SK-N-SH (cell line): ENCODE data around the gene ATP8B1.

Experiments
- EP300 ChIP-seq, 2 experiments: IDR thresholded peaks; 2 replicates each; pipeline versions ENCODE4 v1.4.0 to v1.6.1; 2012; ENCODE audit warnings: borderline replicate concordance in 1 of 2, low read depth in 1 of 2, low read length in 1 of 2
- FOXM1 ChIP-seq: IDR thresholded peaks from 2 replicates; pipeline ENCODE4 v1.4.0; 2012; ENCODE audit warnings: low read depth, mild to moderate bottlenecking
- JUND ChIP-seq: IDR thresholded peaks from 2 replicates; pipeline ENCODE4 v1.4.0; 2012
- POLR2AphosphoS5 ChIP-seq: IDR thresholded peaks from 2 replicates; pipeline ENCODE4 v1.6.1; 2012; ENCODE audit warnings: low read depth, low read length
- RAD21 ChIP-seq: IDR thresholded peaks from 2 replicates; pipeline ENCODE4 v1.6.1; 2012; ENCODE audit warnings: mild to moderate bottlenecking, low read length
- RCOR1 ChIP-seq: fragments of 150-350 bp; IDR thresholded peaks from 2 replicates; pipeline ENCODE4 v1.6.1; 2017; ENCODE audit warnings: antibody characterized with exemption, low read length
- SMC3 ChIP-seq: IDR thresholded peaks from 2 replicates; pipeline ENCODE4 v1.6.1; 2012; ENCODE audit warnings: low read depth, low read length, improper control_type of control experiment
- TF ChIP-seq, protein P1 (sequence below): fragments of 200-600 bp; sonication (generic); IDR thresholded peaks from 2 replicates; pipeline ENCODE4 v1.6.1; 2017; ENCODE audit warnings: antibody characterized with exemption, mild to moderate bottlenecking, moderate library complexity

DNA sequence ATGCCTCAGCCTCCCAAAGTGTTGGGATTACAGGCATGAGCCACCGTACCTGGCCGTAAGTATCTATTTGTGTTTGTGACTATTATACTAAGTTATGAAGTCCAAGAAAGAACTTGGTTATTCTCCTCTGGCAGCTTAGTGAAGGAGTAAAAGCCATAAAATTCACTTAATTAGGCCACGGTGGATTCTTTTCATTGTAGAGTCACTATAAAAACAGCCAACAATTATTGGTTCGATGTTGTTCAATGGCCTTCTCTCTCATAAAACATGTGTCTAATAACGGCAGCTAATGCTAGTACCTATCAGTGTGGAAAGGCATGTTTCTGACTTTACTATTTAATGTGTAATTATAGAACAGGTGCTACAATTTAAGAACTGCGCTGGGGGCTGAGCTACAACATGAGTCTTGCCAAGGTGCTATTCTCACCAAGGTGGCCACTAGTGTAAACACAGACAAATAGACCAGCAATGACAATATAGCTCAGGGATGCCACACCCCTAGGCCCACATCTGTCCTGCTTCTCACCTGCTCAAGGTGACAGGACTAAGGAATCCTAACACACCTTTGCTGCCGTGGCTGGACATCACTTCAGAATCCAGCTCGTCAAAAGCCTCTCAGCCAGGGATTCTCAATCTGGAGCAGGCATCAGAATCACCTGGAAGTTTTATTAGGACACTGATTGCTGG lies 17.2 kb downstream of the ATP8B1 start:
- TF ChIP-seq, protein P1, sequence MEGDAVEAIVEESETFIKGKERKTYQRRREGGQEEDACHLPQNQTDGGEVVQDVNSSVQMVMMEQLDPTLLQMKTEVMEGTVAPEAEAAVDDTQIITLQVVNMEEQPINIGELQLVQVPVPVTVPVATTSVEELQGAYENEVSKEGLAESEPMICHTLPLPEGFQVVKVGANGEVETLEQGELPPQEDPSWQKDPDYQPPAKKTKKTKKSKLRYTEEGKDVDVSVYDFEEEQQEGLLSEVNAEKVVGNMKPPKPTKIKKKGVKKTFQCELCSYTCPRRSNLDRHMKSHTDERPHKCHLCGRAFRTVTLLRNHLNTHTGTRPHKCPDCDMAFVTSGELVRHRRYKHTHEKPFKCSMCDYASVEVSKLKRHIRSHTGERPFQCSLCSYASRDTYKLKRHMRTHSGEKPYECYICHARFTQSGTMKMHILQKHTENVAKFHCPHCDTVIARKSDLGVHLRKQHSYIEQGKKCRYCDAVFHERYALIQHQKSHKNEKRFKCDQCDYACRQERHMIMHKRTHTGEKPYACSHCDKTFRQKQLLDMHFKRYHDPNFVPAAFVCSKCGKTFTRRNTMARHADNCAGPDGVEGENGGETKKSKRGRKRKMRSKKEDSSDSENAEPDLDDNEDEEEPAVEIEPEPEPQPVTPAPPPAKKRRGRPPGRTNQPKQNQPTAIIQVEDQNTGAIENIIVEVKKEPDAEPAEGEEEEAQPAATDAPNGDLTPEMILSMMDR = no peak
- TF ChIP-seq POLR2AphosphoS5 = no peak
- TF ChIP-seq JUND = no peak
- TF ChIP-seq SMC3 = no peak
- TF ChIP-seq EP300 (IDR thresholded peaks at IDR 0.05; ENCODE audit: borderline replicate concordance in 1 of 2, low read depth in 1 of 2, low read length in 1 of 2) = no peak
- TF ChIP-seq RCOR1 = no peak
- TF ChIP-seq FOXM1 = no peak
- no peak for TF ChIP-seq RAD21
